Upper lobe of right lung (tissue), 1 donor: ENCODE data around the gene PRKCE. TPM values are rescaled to one million over a fixed set of nuclear protein-coding genes. Genes with fewer than 3 reads are reported as not detected.

Source experiments
- ATAC-seq: fragments of 200-7000 bp; cut with Tn5 transposase; one replicate; pipeline ENCODE4 v1.9.1; 2020; ENCODE audit warnings: mild to moderate bottlenecking, moderate library complexity
- DNase-seq: peaks from one replicate; pipeline ENCODE4 v3.0.0-alpha.2; 2020
- H3K27ac ChIP-seq: fragments of 200-600 bp; one replicate; pipeline ENCODE4 v1.8.0; 2022
- H3K27me3 ChIP-seq: fragments of 200-600 bp; one replicate; pipeline ENCODE4 v1.8.0; 2022; ENCODE audit warnings: mild to moderate bottlenecking
- H3K36me3 ChIP-seq: fragments of 200-600 bp; one replicate; pipeline ENCODE4 v1.8.0; 2022
- H3K4me1 ChIP-seq: fragments of 200-600 bp; one replicate; pipeline ENCODE4 v1.8.0; 2022
- H3K4me3 ChIP-seq: fragments of 200-600 bp; one replicate; pipeline ENCODE4 v1.8.0; 2022; ENCODE audit warnings: mild to moderate bottlenecking
- H3K9me3 ChIP-seq: fragments of 200-600 bp; one replicate; pipeline ENCODE4 v1.8.0; 2022
- CTCF ChIP-seq: fragments of 200-600 bp; IDR thresholded peaks from one replicate; pipeline ENCODE4 v1.8.0; 2022; ENCODE audit warnings: antibody characterized with exemption
- intact Hi-C: fragments of 100-400 bp; cut with DNase I; formaldehyde crosslinking; loops from one replicate; pipeline ENCODE4 v1.11.0; 2022
- total RNA-seq: library from RNA; stranded (reverse); fragmentation: NEBNext Ultra II Directional; extraction: Animal tissue kit (Norgen Biotek cat#: 25700); gene quantifications from one replicate; pipeline ENCODE4 v1.2.1, GENCODE V29; 2021
- donor health status: DM: no; HTN: yes; CAD: no; lungs with severe emphysema.

PRKCE gene
- total RNA-seq, 1 donor from 2014 or later, result 65.6 TPM

DNA sequence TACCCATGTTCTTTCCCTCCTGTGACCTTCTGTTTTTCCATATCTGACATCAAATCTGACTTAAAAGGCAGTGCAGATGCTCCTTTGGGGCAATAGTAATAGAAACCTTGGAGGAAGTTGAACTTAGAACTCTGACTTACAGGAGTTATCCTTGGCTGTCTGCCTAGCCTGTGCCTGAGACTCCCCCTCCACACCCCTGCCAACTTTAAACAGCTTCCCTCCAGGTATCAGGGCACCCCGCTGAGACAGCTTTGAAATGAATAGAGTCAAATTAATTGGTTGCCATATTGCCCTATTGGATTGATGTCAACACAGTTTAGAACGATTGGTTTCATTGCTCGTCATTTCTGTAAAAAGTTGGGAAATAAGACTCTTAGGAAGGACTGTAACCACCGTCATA is 322.0 kb downstream of the PRKCE start:
- no peak for ATAC-seq
- H3K4me1 ChIP-seq, result no peaks in the 10 kb centered on the region
- H3K9me3 ChIP-seq, result no peaks in the 10 kb centered on the region
- no peak overlapping the region for H3K27ac ChIP-seq
- no peak overlapping the region for H3K4me3 ChIP-seq
- H3K36me3 ChIP-seq, result no peaks in the 10 kb centered on the region
- no peaks in the 10 kb centered on the region for H3K27me3 ChIP-seq
- DNase-seq, result no peak
- no peak for TF ChIP-seq CTCF
- intact Hi-C loops, result no loop called here

DNA sequence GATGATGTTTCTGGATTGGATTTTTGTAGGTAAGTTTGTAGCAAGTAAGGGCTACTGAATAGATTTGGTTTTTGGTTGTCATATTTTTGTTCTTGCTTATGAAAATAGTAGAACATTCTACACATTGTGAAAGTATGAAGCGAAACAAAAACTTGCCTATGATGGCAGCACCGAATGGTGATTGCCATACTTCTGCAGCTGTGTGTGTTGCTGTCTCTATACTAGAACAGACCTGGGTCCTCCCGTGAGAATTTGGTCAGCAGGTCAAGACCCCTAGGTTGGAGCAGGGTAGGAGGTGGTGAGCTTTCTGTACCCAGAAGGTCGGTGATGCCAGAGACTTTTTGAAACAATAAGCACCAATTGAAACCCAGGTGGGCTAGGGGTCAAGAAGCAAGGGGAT is 322.6 kb downstream of the PRKCE start:
- Histone ChIP-seq H3K4me3 (no peak overlapping the region), H3K4me1 (no peaks in the 10 kb centered on the region), H3K36me3 (no peaks in the 10 kb centered on the region), H3K9me3 (no peaks in the 10 kb centered on the region), H3K27me3 (no peaks in the 10 kb centered on the region), H3K27ac (no peak overlapping the region)
- intact Hi-C loops, result no loop called here
- DNase-seq, result no peak
- ATAC-seq, result no peak
- no peak for TF ChIP-seq CTCF

- intact Hi-C loops, result no loop called here
- Histone ChIP-seq H3K4me3 (no peak overlapping the region), H3K4me1 (no peaks in the 10 kb centered on the region), H3K36me3 (no peaks in the 10 kb centered on the region), H3K27ac (no peak overlapping the region), H3K9me3 (no peaks in the 10 kb centered on the region), H3K27me3 (no peaks in the 10 kb centered on the region)
- no peak for TF ChIP-seq CTCF
- ATAC-seq (no peak), DNase-seq (no peak)
Observed at GRCh38 chr2:45974762-45975408, 323.4 kb downstream of the PRKCE start.

DNA sequence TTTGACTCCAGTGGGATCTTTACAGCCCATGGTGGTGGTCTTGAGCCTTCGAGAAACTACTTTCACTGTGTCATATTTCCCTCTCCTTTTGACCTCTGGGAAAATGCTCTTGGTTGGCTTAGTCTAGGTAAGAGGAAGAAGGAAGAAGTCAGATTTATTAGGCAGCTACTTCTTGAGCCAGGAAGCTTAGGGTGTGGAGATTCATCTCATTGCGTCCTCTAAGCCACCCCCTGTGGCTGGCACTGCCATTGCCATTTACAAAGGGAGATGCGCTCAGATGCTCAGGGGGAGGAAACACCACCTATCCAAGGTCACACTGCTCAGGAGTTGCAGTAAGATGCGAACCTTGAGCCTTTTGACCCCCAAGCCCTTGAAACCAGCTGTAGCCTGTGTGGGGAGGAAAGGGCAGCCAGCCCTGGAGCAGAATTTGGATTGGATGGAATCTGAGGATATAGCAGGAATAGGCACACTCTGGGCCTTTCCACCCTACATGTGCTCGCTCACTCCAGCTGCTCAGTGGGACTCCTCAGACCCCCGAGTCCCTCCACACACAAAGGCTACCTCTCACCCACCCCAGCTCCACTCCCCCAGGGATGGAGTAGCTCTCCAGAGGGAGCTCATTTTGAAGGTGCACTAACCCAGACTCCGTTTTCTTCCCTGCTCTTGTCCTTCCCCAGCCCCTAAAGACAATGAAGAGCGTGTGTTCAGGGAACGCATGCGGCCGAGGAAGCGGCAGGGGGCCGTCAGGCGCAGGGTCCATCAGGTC is 324.5 kb downstream of the PRKCE start:
- H3K9me3 ChIP-seq, result no peaks in the 10 kb centered on the region
- no peak overlapping the region for H3K4me3 ChIP-seq
- H3K36me3 ChIP-seq, result peaks cover 10% of the 10 kb centered on the region
- H3K27ac ChIP-seq, result no peak overlapping the region
- no peak for TF ChIP-seq CTCF
- H3K4me1 ChIP-seq, result no peaks in the 10 kb centered on the region
- intact Hi-C loops, result no loop called here
- ATAC-seq, result no peak
- DNase-seq, result no peak
- H3K27me3 ChIP-seq, result no peaks in the 10 kb centered on the region

DNA sequence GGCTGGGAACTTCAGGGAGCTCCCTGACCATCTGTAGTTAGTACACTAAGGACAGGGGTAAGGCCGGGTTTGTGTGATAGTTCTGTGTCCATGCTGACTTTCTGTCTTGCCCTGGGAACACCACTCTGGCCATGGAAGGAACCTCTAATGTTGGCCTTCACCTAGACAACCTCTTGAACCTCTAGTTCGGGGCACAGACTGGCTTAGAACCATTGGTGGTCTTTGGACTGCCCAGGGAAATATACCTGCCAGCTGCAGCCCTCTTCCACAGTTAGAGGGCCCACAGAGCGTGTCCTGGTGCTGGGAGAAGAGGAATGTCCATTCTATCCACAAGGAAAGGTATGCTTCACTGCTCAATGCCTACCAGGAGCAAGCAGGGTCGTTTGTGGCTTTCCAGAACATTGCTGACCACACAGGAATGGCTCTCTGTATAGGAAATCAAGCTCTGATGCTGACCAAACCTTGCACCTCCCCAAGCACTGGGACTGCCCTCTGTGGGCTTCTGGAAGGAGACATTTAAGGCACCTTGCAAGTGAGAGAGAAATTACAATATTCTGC is 326.9 kb downstream of the PRKCE start:
- DNase-seq (no peak), ATAC-seq (no peak)
- H3K27ac ChIP-seq, result no peak overlapping the region
- H3K27me3 ChIP-seq, result no peaks in the 10 kb centered on the region
- H3K9me3 ChIP-seq, result no peaks in the 10 kb centered on the region
- intact Hi-C loops, result no loop called here
- peaks cover 11% of the 10 kb centered on the region for H3K36me3 ChIP-seq
- no peaks in the 10 kb centered on the region for H3K4me1 ChIP-seq
- no peak overlapping the region for H3K4me3 ChIP-seq
- no peak for TF ChIP-seq CTCF
